Esophagus muscularis mucosa (tissue), 3 donors: ENCODE data around the gene SLC50A1.
"Not testable (repeated sequence)": the region's sequence is repeated elsewhere in the genome, so short reads cannot be mapped to it uniquely, and the experiment has no call there.

ENCODE experiments used
- POLR2A ChIP-seq: fragments of 450-650 bp; IDR thresholded peaks from one replicate; pipeline ENCODE4 v1.6.1; 2017; ENCODE audit warnings: antibody characterized with exemption, moderate library complexity, mild to moderate bottlenecking, low read depth
- POLR2AphosphoS5 ChIP-seq, 2 donors: sonication (generic); formaldehyde crosslinking; IDR thresholded peaks; one replicate each; pipeline ENCODE4 v1.6.1; 2017; ENCODE audit warnings: antibody characterized with exemption in 2 of 2
- TF ChIP-seq, protein P1 (sequence below), 3 experiments: fragments of 200-600 bp in 2 of 3; fragments of 450-650 bp in 1 of 3; sonication (generic) in 2 of 3; IDR thresholded peaks; one replicate each; pipeline ENCODE4 v1.5.1; 2017 to 2019; ENCODE audit warnings: antibody characterized with exemption in 3 of 3, mild to moderate bottlenecking in 2 of 3, moderate library complexity in 1 of 3

DNA sequence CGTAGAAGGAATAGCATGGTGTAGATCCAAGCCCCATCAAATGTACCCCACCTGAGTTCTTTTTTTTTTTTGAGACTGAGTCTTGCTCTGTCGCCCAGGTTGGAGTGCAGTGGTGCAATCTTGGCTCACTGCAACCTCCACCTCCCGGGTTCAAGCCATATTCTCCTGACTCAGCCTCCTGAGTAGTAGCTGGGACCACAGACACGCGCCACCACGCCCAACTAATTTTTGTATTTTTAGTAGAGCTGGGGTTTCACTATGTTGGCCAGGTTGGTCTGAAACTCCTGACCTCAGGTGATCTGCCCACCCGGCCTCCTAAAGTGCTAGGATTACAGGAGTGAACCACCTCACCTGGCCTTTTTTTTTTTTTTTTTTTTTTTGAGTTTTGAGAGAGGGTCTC is 17.6 kb upstream of the SLC50A1 start:
- TF ChIP-seq, protein P1, sequence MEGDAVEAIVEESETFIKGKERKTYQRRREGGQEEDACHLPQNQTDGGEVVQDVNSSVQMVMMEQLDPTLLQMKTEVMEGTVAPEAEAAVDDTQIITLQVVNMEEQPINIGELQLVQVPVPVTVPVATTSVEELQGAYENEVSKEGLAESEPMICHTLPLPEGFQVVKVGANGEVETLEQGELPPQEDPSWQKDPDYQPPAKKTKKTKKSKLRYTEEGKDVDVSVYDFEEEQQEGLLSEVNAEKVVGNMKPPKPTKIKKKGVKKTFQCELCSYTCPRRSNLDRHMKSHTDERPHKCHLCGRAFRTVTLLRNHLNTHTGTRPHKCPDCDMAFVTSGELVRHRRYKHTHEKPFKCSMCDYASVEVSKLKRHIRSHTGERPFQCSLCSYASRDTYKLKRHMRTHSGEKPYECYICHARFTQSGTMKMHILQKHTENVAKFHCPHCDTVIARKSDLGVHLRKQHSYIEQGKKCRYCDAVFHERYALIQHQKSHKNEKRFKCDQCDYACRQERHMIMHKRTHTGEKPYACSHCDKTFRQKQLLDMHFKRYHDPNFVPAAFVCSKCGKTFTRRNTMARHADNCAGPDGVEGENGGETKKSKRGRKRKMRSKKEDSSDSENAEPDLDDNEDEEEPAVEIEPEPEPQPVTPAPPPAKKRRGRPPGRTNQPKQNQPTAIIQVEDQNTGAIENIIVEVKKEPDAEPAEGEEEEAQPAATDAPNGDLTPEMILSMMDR (IDR thresholded peaks at IDR 0.05): not testable (repeated sequence)
- TF ChIP-seq POLR2A; POLR2AphosphoS5 (IDR thresholded peaks at IDR 0.05): not testable (repeated sequence)
